K562 (cell line): ENCODE measurements around the gene SPHK2. TPM values are rescaled to one million over a fixed set of nuclear protein-coding genes. Genes with fewer than 3 reads are reported as not detected.

Source experiments
- DACH1 ChIP-seq: fragments of 450-650 bp; IDR thresholded peaks from 2 replicates; pipeline ENCODE4 v1.6.1; 2018; ENCODE audit not compliant: partially characterized antibody
- EP300 ChIP-seq: IDR thresholded peaks from 2 replicates; pipeline ENCODE4 v1.6.1; 2012; ENCODE audit warnings: low read length, improper control_type of control experiment
- HDAC3 ChIP-seq: fragments of 450-650 bp; IDR thresholded peaks from 2 replicates; pipeline ENCODE4 v1.6.1; 2018; ENCODE audit warnings: borderline replicate concordance, mild to moderate bottlenecking, moderate library complexity; ENCODE audit not compliant: partially characterized antibody
- HNRNPK ChIP-seq: fragments of 200-400 bp; formaldehyde crosslinking; IDR thresholded peaks from one replicate; pipeline ENCODE4 v1.6.1; 2018; ENCODE audit warnings: mild to moderate bottlenecking, low read depth, low read length; ENCODE audit not compliant: poor library complexity, severe bottlenecking
- HNRNPUL1 ChIP-seq: fragments of 200-400 bp; formaldehyde crosslinking; IDR thresholded peaks from 2 replicates; pipeline ENCODE4 v1.6.1; 2017; ENCODE audit warnings: low read length
- KDM1A ChIP-seq, 2 experiments: fragments of 450-650 bp; IDR thresholded peaks; 2 replicates each; pipeline ENCODE4 v1.6.1; 2016; ENCODE audit warnings: mild to moderate bottlenecking in 2 of 2
- MAFG ChIP-seq: fragments of 450-650 bp; conservative IDR thresholded peaks from 2 replicates; pipeline ENCODE4 v1.6.1; 2016; ENCODE audit warnings: missing genetic modification characterization, missing compliant biosample characterization
- MEF2D ChIP-seq: conservative IDR thresholded peaks from 2 replicates; pipeline ENCODE4 v1.6.1; 2016; ENCODE audit warnings: low read depth, missing genetic modification characterization, missing compliant biosample characterization
- NFATC3 ChIP-seq: fragments of 450-650 bp; IDR thresholded peaks from 2 replicates; pipeline ENCODE4 v1.6.1; 2017; ENCODE audit warnings: mild to moderate bottlenecking
- NFIX ChIP-seq: fragments of 250-450 bp; sonication (Bioruptor Pico); IDR thresholded peaks from 2 replicates; pipeline ENCODE4 v1.4.0; 2020; ENCODE audit warnings: low read depth, mild to moderate bottlenecking, moderate library complexity
- POLR3A ChIP-seq: IDR thresholded peaks from 2 replicates; pipeline ENCODE4 v1.6.1; 2011; ENCODE audit warnings: borderline replicate concordance, mild to moderate bottlenecking, moderate library complexity; ENCODE audit not compliant: insufficient read length, insufficient read depth; ENCODE audit errors: extremely low read depth
- RBBP5 ChIP-seq: fragments of 200-600 bp; sonication (generic); IDR thresholded peaks from 2 replicates; pipeline ENCODE4 v1.6.1; 2012; ENCODE audit warnings: borderline replicate concordance, mild to moderate bottlenecking, low read length, control low read depth, inconsistent platforms; ENCODE audit not compliant: insufficient read depth, poor library complexity, severe bottlenecking
- SNIP1 ChIP-seq: fragments of 450-650 bp; IDR thresholded peaks from 2 replicates; pipeline ENCODE4 v1.7.1; 2017; ENCODE audit warnings: low read depth, mild to moderate bottlenecking
- ZBTB2 ChIP-seq: fragments of 450-650 bp; IDR thresholded peaks from 2 replicates; pipeline ENCODE4 v1.6.1; 2016; ENCODE audit warnings: antibody characterized with exemption
- ZC3H8 ChIP-seq: fragments of 450-650 bp; IDR thresholded peaks from 2 replicates; pipeline ENCODE4 v1.6.1; 2017
- ZNF263 ChIP-seq: sonication (generic); formaldehyde crosslinking; IDR thresholded peaks from 2 replicates; pipeline ENCODE4 v1.8.0; 2022; ENCODE audit warnings: mild to moderate bottlenecking, missing genetic modification reagents, borderline replicate concordance
- ZNF445 ChIP-seq: fragments of 250-450 bp; sonication (Bioruptor Pico); IDR thresholded peaks from 2 replicates; pipeline ENCODE4 v1.4.0; 2020; ENCODE audit warnings: low read depth, mild to moderate bottlenecking, moderate library complexity
- polyA plus RNA-seq, 8 experiments: library from polyadenylated mRNA; depleted of rRNA in 4 of 8; stranded (reverse) in 5 of 8; unstranded in 3 of 8; fragments of >200 nt; fragmentation: Nextera tagmentation in 2 of 8; fragmentation: Illumina TruSeq in 1 of 8; extraction: Ambion mirVana in 2 of 8; extraction: Trizol in 1 of 8; gene quantifications; 2 replicates each; pipeline versions ENCODE4 v1.2.1 to v1.2.3, GENCODE V29; 2011 to 2014; ENCODE audit warnings: inconsistent platforms in 1 of 8, missing spikeins in 1 of 8
- total RNA-seq, 7 experiments: library from RNA; depleted of rRNA in 6 of 7; stranded (reverse); fragments of >200 nt in 6 of 7; fragmentation: Illumina TruSeq in 2 of 7; extraction: Trizol in 2 of 7; gene quantifications; 2 replicates each; pipeline versions ENCODE4 v1.2.1 to v1.2.3, GENCODE V29; 2011 to 2021; ENCODE audit warnings: low replicate concordance in 1 of 7
- TF ChIP-seq, protein P1 (sequence below): fragments of 250-450 bp; sonication (Bioruptor Pico); IDR thresholded peaks from 2 replicates; pipeline ENCODE4 v1.4.0; 2020; ENCODE audit warnings: mild to moderate bottlenecking, moderate library complexity
- TF ChIP-seq, protein P2 (sequence below): fragments of 450-650 bp; IDR thresholded peaks from one replicate; pipeline ENCODE4 v1.6.1; 2018; ENCODE audit warnings: mild to moderate bottlenecking, moderate library complexity; ENCODE audit not compliant: partially characterized antibody
- TF ChIP-seq, protein P3 (sequence below): fragments of 450-650 bp; IDR thresholded peaks from 2 replicates; pipeline ENCODE4 v1.6.1; 2017; ENCODE audit warnings: mild to moderate bottlenecking, moderate library complexity

The SPHK2 gene
- total and polyA plus RNA-seq, 9 of the 15 experiments (the other 6 are each of a cell fraction or from before 2014, with no cell fraction given): 0.10 to 15.2 (median 2.9) TPM

- TF ChIP-seq, protein P1, sequence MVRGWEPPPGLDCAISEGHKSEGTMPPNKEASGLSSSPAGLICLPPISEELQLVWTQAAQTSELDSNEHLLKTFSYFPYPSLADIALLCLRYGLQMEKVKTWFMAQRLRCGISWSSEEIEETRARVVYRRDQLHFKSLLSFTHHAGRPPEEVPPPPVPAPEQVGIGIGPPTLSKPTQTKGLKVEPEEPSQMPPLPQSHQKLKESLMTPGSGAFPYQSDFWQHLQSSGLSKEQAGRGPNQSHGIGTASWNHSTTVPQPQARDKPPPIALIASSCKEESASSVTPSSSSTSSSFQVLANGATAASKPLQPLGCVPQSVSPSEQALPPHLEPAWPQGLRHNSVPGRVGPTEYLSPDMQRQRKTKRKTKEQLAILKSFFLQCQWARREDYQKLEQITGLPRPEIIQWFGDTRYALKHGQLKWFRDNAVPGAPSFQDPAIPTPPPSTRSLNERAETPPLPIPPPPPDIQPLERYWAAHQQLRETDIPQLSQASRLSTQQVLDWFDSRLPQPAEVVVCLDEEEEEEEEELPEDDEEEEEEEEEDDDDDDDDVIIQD (CRISPR knock-in tag): no peak
- TF ChIP-seq ZNF445 (CRISPR knock-in tag): no peak
- TF ChIP-seq DACH1: peak; percentile 96
- no peak for TF ChIP-seq NFIX (CRISPR knock-in tag)
- no peak for TF ChIP-seq RBBP5
- no peak for TF ChIP-seq ZC3H8
- TF ChIP-seq ZBTB2: peak; percentile 68; the same call in 1 of the 2 replicates
- TF ChIP-seq EP300: peak; percentile 23; the same call in 1 of the 2 replicates
- TF ChIP-seq, protein P2, sequence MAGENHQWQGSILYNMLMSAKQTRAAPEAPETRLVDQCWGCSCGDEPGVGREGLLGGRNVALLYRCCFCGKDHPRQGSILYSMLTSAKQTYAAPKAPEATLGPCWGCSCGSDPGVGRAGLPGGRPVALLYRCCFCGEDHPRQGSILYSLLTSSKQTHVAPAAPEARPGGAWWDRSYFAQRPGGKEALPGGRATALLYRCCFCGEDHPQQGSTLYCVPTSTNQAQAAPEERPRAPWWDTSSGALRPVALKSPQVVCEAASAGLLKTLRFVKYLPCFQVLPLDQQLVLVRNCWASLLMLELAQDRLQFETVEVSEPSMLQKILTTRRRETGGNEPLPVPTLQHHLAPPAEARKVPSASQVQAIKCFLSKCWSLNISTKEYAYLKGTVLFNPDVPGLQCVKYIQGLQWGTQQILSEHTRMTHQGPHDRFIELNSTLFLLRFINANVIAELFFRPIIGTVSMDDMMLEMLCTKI: no peak
- no peak for TF ChIP-seq NFATC3
- no peak for TF ChIP-seq MEF2D
- TF ChIP-seq SNIP1: no peak
- no peak for TF ChIP-seq POLR3A
- TF ChIP-seq ZNF263 (CRISPR knock-in tag): peak; percentile 89
- no peak for TF ChIP-seq HNRNPK
- no peak for TF ChIP-seq HNRNPUL1
- TF ChIP-seq HDAC3: no peak
- TF ChIP-seq KDM1A (IDR thresholded peaks at IDR 0.05): peak; percentile 62 to 71
- TF ChIP-seq MAFG: no peak
- TF ChIP-seq, protein P3, sequence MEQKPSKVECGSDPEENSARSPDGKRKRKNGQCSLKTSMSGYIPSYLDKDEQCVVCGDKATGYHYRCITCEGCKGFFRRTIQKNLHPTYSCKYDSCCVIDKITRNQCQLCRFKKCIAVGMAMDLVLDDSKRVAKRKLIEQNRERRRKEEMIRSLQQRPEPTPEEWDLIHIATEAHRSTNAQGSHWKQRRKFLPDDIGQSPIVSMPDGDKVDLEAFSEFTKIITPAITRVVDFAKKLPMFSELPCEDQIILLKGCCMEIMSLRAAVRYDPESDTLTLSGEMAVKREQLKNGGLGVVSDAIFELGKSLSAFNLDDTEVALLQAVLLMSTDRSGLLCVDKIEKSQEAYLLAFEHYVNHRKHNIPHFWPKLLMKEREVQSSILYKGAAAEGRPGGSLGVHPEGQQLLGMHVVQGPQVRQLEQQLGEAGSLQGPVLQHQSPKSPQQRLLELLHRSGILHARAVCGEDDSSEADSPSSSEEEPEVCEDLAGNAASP: no peak
These were observed 14.1 kb downstream of the SPHK2 start (continued) for GRCh38 chr19:48633148-48634035.
